Hepatocyte (in vitro differentiated cells): ENCODE results near the gene FBXO42. TPM values are rescaled to one million over a fixed set of nuclear protein-coding genes. Genes with fewer than 3 reads are reported as not detected.
"Not testable (repeated sequence)": the region's sequence is repeated elsewhere in the genome, so short reads cannot be mapped to it uniquely, and the experiment has no call there.

Experiments
- DNase-seq: peaks from one replicate; pipeline ENCODE4 v3.0.0-alpha.2; 2016; ENCODE audit warnings: low spot score
- H2AFZ ChIP-seq: fragments of 200-600 bp; sonication (generic); 2 replicates; pipeline ENCODE4 v1.6.0; 2016; ENCODE audit warnings: antibody characterized with exemption, mild to moderate bottlenecking
- H3K27ac ChIP-seq: fragments of 200-600 bp; sonication (generic); 2 replicates; pipeline ENCODE4 v1.5.1; 2016; ENCODE audit warnings: mild to moderate bottlenecking
- H3K27me3 ChIP-seq: fragments of 200-600 bp; sonication (generic); 2 replicates; pipeline ENCODE4 v1.6.1; 2016
- H3K36me3 ChIP-seq: fragments of 200-600 bp; sonication (generic); replicated peaks from 2 replicates; pipeline ENCODE4 v1.5.1; 2016; ENCODE audit warnings: low read depth; ENCODE audit not compliant: insufficient read depth
- H3K4me1 ChIP-seq: fragments of 200-600 bp; sonication (generic); 2 replicates; pipeline ENCODE4 v1.5.1; 2016; ENCODE audit warnings: mild to moderate bottlenecking, moderate library complexity; ENCODE audit not compliant: insufficient read depth
- H3K4me2 ChIP-seq: fragments of 200-600 bp; sonication (generic); 2 replicates; pipeline ENCODE4 v1.6.0; 2016
- H3K4me3 ChIP-seq: fragments of 200-600 bp; sonication (generic); 2 replicates; pipeline ENCODE4 v1.5.1; 2016; ENCODE audit warnings: mild to moderate bottlenecking
- H3K79me2 ChIP-seq: fragments of 200-600 bp; sonication (generic); 2 replicates; pipeline ENCODE4 v1.6.0; 2017; ENCODE audit warnings: mild to moderate bottlenecking
- H3K9me2 ChIP-seq: fragments of 200-600 bp; sonication (generic); replicated peaks from 2 replicates; pipeline ENCODE4 v1.6.0; 2017; ENCODE audit warnings: mild to moderate bottlenecking; ENCODE audit not compliant: insufficient read depth
- H3K9me3 ChIP-seq: fragments of 200-600 bp; sonication (generic); 2 replicates; pipeline ENCODE4 v1.5.1; 2016; ENCODE audit warnings: low read depth, mild to moderate bottlenecking
- H4K20me1 ChIP-seq: fragments of 200-600 bp; sonication (generic); 2 replicates; pipeline ENCODE4 v1.6.0; 2016; ENCODE audit warnings: mild to moderate bottlenecking; ENCODE audit not compliant: insufficient read depth, poor library complexity, severe bottlenecking
- EZH2 ChIP-seq: fragments of 200-600 bp; sonication (generic); IDR thresholded peaks from 2 replicates; pipeline ENCODE4 v1.6.1; 2016; ENCODE audit warnings: antibody characterized with exemption, mild to moderate bottlenecking, borderline replicate concordance
- EZH2phosphoT487 ChIP-seq: fragments of 200-600 bp; sonication (generic); IDR thresholded peaks from one replicate; pipeline ENCODE4 v1.6.1; 2018; ENCODE audit warnings: antibody characterized with exemption, mild to moderate bottlenecking, low read depth, moderate library complexity; ENCODE audit not compliant: unreplicated experiment, severe bottlenecking
- WGBS: methylation state at CpG from one replicate; pipeline ENCODE4 v1.1.6; 2016; ENCODE audit warnings: low lambda C conversion rate; ENCODE audit errors: missing lambda C conversion rate; 5-methylcytosine and 5-hydroxymethylcytosine counted together
- polyA plus RNA-seq: library from polyadenylated mRNA; unstranded; fragments of >200 nt; fragmentation: Nextera tagmentation; extraction: Ambion mirVana; gene quantifications from 2 replicates; pipeline ENCODE4 v1.2.1, GENCODE V29; 2016
- total RNA-seq: library from RNA; depleted of rRNA; stranded (reverse); fragments of >200 nt; gene quantifications from 2 replicates; pipeline ENCODE4 v1.2.3, GENCODE V29; 2014
- TF ChIP-seq, protein P1 (sequence below): fragments of 200-600 bp; sonication (generic); IDR thresholded peaks from 2 replicates; pipeline ENCODE4 v1.5.1; 2016; ENCODE audit warnings: antibody characterized with exemption, mild to moderate bottlenecking; ENCODE audit not compliant: poor library complexity

FBXO42 gene
- total and polyA plus RNA-seq, 2 experiments from 2014 or later, result 19.5 to 21.1 TPM

DNA sequence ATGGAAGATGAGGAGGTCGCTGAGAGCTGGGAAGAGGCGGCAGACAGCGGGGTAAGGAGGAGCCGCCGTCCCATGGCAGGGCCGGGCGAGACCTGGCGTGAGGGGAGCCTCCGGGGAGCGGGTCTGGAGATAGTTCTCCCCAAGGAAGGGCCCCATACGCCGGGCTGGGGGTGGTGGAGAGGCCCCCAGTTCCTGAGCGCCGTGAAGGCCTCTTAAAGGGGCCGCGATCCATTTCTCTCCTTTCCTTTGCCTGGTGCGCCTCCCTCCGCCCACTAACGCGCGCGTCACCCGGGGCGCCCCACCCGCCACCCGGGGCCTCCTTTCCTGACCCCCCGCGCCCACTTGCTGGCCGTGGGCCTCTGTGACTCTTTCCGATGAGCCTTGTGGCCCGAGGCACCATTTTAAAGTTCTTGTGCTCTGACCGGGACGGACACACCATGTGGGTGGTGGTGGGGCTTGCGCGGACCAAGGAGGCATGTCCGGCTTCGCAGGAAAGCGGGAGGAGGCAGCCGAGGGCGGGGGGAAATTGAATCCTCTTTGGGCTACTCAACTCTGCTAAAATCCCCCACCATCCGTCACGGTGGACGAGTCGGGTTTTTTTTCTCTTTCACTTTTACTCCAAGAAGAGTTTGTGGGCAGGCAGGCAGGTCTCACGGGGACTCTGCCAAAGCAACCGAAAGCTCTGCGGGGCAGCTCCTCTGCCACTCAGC, 15.1 kb upstream of the FBXO42 start:
- Histone ChIP-seq H3K27me3 (no peaks in the 10 kb centered on the region), H2AFZ (peak overlapping the region; percentile 43), H4K20me1 (peaks cover 40% of the 10 kb centered on the region), H3K79me2 (peaks cover 49% of the 10 kb centered on the region), H3K4me2 (peak overlapping the region; percentile 87), H3K27ac (peak overlapping the region; percentile 94), H3K9me3 (no peaks in the 10 kb centered on the region), H3K9me2 (no peaks in the 10 kb centered on the region), H3K4me3 (peak overlapping the region; percentile 69), H3K36me3 (no peaks in the 10 kb centered on the region), H3K4me1 (peaks cover 11% of the 10 kb centered on the region)
- DNase-seq, result peak; percentile 91
- TF ChIP-seq EZH2 (no peak), EZH2phosphoT487 (no peak)
- TF ChIP-seq, protein P1, sequence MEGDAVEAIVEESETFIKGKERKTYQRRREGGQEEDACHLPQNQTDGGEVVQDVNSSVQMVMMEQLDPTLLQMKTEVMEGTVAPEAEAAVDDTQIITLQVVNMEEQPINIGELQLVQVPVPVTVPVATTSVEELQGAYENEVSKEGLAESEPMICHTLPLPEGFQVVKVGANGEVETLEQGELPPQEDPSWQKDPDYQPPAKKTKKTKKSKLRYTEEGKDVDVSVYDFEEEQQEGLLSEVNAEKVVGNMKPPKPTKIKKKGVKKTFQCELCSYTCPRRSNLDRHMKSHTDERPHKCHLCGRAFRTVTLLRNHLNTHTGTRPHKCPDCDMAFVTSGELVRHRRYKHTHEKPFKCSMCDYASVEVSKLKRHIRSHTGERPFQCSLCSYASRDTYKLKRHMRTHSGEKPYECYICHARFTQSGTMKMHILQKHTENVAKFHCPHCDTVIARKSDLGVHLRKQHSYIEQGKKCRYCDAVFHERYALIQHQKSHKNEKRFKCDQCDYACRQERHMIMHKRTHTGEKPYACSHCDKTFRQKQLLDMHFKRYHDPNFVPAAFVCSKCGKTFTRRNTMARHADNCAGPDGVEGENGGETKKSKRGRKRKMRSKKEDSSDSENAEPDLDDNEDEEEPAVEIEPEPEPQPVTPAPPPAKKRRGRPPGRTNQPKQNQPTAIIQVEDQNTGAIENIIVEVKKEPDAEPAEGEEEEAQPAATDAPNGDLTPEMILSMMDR, result no peak
- under 1% methylated on average over 22 of the region's 47 CpGs for WGBS

- H3K9me2 ChIP-seq, result no peaks in the 10 kb centered on the region
- peaks cover 34% of the 10 kb centered on the region for H4K20me1 ChIP-seq
- no peaks in the 10 kb centered on the region for H3K9me3 ChIP-seq
- peak within 1 kb of the TSS; percentile 94 for H3K27ac ChIP-seq
- H3K4me2 ChIP-seq, result peak within 1 kb of the TSS; percentile 87
- H3K4me3 ChIP-seq, result peak within 1 kb of the TSS; percentile 69
- TF ChIP-seq, protein P1, result no peak
- TF ChIP-seq EZH2phosphoT487 (no peak), EZH2 (no peak)
- H3K79me2 ChIP-seq, result peaks cover 43% of the 10 kb centered on the region
- peak within 1 kb of the TSS; percentile 80 for H2AFZ ChIP-seq
- no peaks in the 10 kb centered on the region for H3K27me3 ChIP-seq
- H3K4me1 ChIP-seq, result peaks cover 8% of the 10 kb centered on the region
- peak; percentile 99 for DNase-seq
- H3K36me3 ChIP-seq, result no peaks in the 10 kb centered on the region
- 7% methylated on average over 18 of the region's 24 CpGs for WGBS
Measured at GRCh38 chr1:16366722-16367257, 14.5 kb upstream of the FBXO42 start, which contains the start of gene SZRD1. SZRD1 (plus strand) TSS chr1:16367242; CDS start chr1:16367258, 16 bp downstream.

GRCh38 chr1:16365146-16365498, 12.8 kb upstream of the FBXO42 start:
- Histone ChIP-seq H3K79me2 (peaks cover 27% of the 10 kb centered on the region), H4K20me1 (peaks cover 24% of the 10 kb centered on the region)
- H3K36me3 ChIP-seq, H3K9me3 ChIP-seq, H3K9me2 ChIP-seq, H3K4me3 ChIP-seq, DNase-seq, H3K4me2 ChIP-seq, H3K27ac ChIP-seq, H3K27me3 ChIP-seq, H3K4me1 ChIP-seq, H2AFZ ChIP-seq: not testable (repeated sequence)
- 82% methylated on average over 3 of the region's 3 CpGs for whole genome bisulfite sequencing

GRCh38 chr1:16356867-16357266, 4.6 kb upstream of the FBXO42 start:
- Histone ChIP-seq H3K4me2 (no peak overlapping the region), H3K9me3 (no peaks in the 10 kb centered on the region), H3K9me2 (no peaks in the 10 kb centered on the region), H3K27ac (no peak overlapping the region), H3K4me3 (no peak overlapping the region), H3K4me1 (peaks cover 5% of the 10 kb centered on the region), H3K27me3 (no peaks in the 10 kb centered on the region), H3K36me3 (no peaks in the 10 kb centered on the region), H2AFZ (no peak overlapping the region), H3K79me2 (peaks cover 3% of the 10 kb centered on the region), H4K20me1 (no peaks in the 10 kb centered on the region)
- no peak for DNase-seq
- 91% methylated on average over 3 of the region's 3 CpGs for WGBS
- TF ChIP-seq, protein P1, result no peak
- TF ChIP-seq EZH2phosphoT487 (no peak), EZH2 (no peak)
